Suppressor macrophage treated with lipopolysaccharide for 1 hour (primary cell): ENCODE measurements around the gene TAF11L6.
"Not testable (repeated sequence)": the region's sequence is repeated elsewhere in the genome, so short reads cannot be mapped to it uniquely, and the experiment has no call there.

Experiments used
- DNase-seq, 3 donors: peaks; one replicate each; pipeline ENCODE4 v3.0.0-alpha.2; 2020 to 2022

TAF11L6 gene

GRCh38 chr5:17528369-17528768, at the start of gene TAF11L6:
TSS of gene TAF11L6 (plus strand) at chr5:17528669.
- DNase-seq, result not testable (repeated sequence)

- DNase-seq, result no peak
These were observed 47.1 kb upstream of the TAF11L6 start for GRCh38 chr5:17481378-17481777.

- DNase-seq, result no peak
These were observed 45.7 kb upstream of the TAF11L6 start for GRCh38 chr5:17482790-17483189.

- not testable (repeated sequence) for DNase-seq
These were observed 41.9 kb upstream of the TAF11L6 start for GRCh38 chr5:17486464-17487173.

- no peak for DNase-seq
These were observed 41.3 kb upstream of the TAF11L6 start for GRCh38 chr5:17487174-17487512.

- DNase-seq, result not testable (repeated sequence)
These were observed 37.2 kb upstream of the TAF11L6 start for GRCh38 chr5:17491257-17491656.

GRCh38 chr5:17492770-17493169, 35.7 kb upstream of the TAF11L6 start:
- no peak for DNase-seq

- no peak for DNase-seq
These were observed 31.0 kb upstream of the TAF11L6 start for GRCh38 chr5:17497446-17497845.

- not testable (repeated sequence) for DNase-seq
These were observed 30.5 kb upstream of the TAF11L6 start, which contains the start of gene TAF11L2 for GRCh38 chr5:17497931-17498330. TSS of gene TAF11L2 (plus strand) at chr5:17498231.

GRCh38 chr5:17511775-17512325, 16.6 kb upstream of the TAF11L6 start:
- no peak for DNase-seq

- not testable (repeated sequence) for DNase-seq
These were observed 10.9 kb upstream of the TAF11L6 start for GRCh38 chr5:17517526-17517925.

GRCh38 chr5:17518067-17518466, 10.4 kb upstream of the TAF11L6 start, which contains the start of gene TAF11L3:
TSS of gene TAF11L3 (plus strand) at chr5:17518367.
- not testable (repeated sequence) for DNase-seq

- not testable (repeated sequence) for DNase-seq
These were observed 9.0 kb upstream of the TAF11L6 start for GRCh38 chr5:17519508-17519907.

- not testable (repeated sequence) for DNase-seq
These were observed 7.0 kb upstream of the TAF11L6 start, which contains the start of gene TAF11L4 for GRCh38 chr5:17521501-17521900. TSS of gene TAF11L4 (plus strand) at chr5:17521801.

- not testable (repeated sequence) for DNase-seq
These were observed 3.5 kb upstream of the TAF11L6 start, which contains the start of gene TAF11L5 for GRCh38 chr5:17524935-17525334. TSS of gene TAF11L5 (plus strand) at chr5:17525235.

GRCh38 chr5:17526504-17526903, 2.0 kb upstream of the TAF11L6 start:
- not testable (repeated sequence) for DNase-seq
